Measurements from ENCODE around the gene IPO4.
"Not testable (repeated sequence)": the region's sequence is repeated elsewhere in the genome, so short reads cannot be mapped to it uniquely, and the experiment has no call there.

The IPO4 gene

GRCh38 chr14:24216345-24216699, 27.7 kb upstream of the IPO4 start:
- no peak for DNase-seq

- peak; percentile 89 for DNase-seq
Measured at GRCh38 chr14:24215495-24216344, 27.1 kb upstream of the IPO4 start, which contains the start of gene MDP1. TSS of gene MDP1 (minus strand) at chr14:24216066. CDS start at chr14:24215955, 111 bp downstream.

GRCh38 chr14:24213866-24214662, 25.4 kb upstream of the IPO4 start:
- no peak for DNase-seq

DNA sequence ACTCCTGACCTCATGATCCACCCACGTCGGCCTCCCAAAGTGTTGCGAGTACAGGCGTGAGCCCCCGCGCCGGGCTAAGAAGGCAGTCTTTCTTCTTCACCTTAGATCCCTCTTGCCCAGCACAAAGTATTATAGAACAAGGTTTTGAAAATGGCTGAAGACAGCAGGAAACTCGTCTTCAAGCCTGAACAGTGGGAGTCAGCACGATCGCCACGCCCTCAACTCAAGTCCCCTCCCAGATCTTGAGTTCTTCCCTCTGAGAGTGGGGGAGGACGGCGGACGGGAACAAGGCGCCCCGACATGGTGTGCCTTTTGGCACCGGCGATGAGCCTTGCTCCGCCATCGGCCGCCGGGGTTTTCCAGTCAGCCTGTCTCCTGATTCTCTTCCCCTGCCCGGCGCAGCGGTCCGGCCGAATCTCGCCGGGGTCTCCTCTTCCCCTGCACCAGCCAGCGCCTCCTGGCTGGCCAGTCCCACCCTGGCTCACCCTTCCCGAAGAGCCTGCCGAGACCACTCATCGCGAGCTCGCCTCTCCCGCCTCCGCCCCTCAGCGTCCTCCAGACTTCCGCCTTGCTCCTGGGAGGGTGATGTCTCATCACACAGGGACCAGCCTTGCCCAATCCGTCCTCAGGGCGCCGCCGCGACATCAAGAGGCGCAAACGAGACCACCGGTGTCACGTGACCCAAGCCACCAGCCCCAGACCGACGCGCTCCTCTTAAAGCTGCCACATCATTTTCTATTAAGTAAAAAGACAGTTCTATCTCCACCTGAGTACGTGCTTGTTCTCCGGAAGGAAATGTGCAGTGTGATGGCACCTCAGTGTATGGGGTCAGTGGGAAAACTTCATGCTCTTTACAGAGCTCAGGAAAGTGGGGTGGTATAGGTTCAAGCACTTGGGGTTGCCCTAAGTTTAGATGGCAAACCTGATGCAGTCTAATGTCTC, 24.6 kb upstream of the IPO4 start, which contains the start of gene CHMP4A:
Gene CHMP4A (minus strand): TSS at position 565 of the 942 bp plus-strand sequence. CDS start 49 bp downstream, at position 516.
- peak; percentile 99 for DNase-seq

GRCh38 chr14:24211311-24211710, 22.7 kb upstream of the IPO4 start:
- no peak for DNase-seq

GRCh38 chr14:24207625-24208024, 19.0 kb upstream of the IPO4 start:
- no peak for DNase-seq

DNA sequence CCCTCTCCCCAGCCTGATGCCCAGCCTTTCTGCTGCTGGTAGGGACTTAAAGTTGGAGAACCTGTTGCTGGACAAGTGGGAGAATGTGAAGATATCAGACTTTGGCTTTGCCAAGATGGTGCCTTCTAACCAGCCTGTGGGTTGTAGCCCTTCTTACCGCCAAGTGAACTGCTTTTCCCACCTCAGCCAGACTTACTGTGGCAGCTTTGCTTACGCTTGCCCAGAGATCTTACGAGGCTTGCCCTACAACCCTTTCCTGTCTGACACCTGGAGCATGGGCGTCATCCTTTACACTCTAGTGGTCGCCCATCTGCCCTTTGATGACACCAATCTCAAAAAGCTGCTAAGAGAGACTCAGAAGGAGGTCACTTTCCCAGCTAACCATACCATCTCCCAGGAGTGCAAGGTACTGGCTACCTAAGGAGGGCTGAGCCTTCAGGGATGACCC, 18.5 kb upstream of the IPO4 start:
- DNase-seq, result no peak

GRCh38 chr14:24206260-24207103, 17.9 kb upstream of the IPO4 start:
- DNase-seq, result no peak

GRCh38 chr14:24204163-24205146, 15.8 kb upstream of the IPO4 start:
- no peak for DNase-seq

- not testable (repeated sequence) for DNase-seq
Measured at GRCh38 chr14:24203249-24203886, 14.8 kb upstream of the IPO4 start.

DNA sequence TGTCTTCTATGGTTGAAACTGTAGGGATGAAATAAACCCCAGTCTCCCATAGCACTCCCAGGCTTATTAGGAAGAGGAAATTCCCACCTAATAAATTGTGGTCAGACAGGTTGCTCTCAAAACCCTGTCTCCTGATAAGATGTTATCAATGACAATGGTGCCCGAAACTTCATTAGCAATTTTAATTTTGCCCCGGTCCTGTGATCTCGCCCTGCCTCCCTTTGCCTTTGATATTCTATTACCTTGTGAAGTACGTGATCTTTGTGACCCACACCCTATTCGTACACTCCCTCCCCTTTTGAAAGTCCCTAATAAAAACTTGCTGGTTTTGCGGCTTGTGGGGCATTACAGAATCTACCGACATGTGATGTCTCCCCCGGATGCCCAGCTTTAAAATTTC, 13.9 kb upstream of the IPO4 start:
- not testable (repeated sequence) for DNase-seq

DNA sequence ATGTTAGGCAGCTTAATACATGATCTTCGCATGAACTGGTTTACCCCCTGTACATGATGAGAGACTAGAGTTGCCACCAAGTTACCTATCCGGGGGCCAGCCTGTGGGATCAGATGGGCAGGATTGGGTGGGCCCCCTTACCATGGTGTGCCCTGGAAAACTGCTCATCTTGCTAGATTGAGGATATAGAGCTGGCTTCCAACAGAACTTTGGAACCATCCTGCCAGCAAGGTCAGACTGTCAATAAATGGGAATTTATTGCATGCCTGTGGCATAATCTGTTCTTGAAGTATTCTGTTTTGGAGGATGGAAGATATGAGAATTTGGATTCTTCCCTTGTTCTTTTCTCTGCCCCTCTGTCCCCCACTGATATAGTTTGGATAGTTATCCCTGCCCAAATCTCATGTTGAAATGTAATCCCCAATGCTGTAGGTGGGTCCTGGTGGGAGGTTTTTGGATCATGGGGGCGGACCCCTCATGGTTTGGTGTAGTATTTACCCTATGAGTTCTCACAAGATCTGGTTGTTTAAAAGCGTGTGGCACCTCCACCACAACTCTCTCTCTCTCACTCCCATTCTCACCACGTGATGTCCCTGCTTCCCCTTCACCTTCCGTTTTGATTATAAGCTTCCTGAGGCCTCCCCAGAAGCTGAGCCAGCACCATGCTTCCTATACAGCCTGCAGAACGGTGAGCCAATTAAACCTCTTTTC, 10.4 kb upstream of the IPO4 start:
- no peak for DNase-seq

- DNase-seq, result no peak
Measured at GRCh38 chr14:24197056-24197450, 8.4 kb upstream of the IPO4 start.

GRCh38 chr14:24196071-24197055, 7.7 kb upstream of the IPO4 start:
- DNase-seq, result no peak

- peak; percentile 89 for DNase-seq
Measured at GRCh38 chr14:24195186-24196070, 6.8 kb upstream of the IPO4 start, which contains the start of gene TM9SF1. TSS of gene TM9SF1 (minus strand) at chr14:24195441. CDS start at chr14:24195019, 422 bp downstream.

- DNase-seq, result no peak
Measured at GRCh38 chr14:24194873-24195185, 6.2 kb upstream of the IPO4 start.

Measured in NCI-H2171 (cell line).